GM18951 (cell line): ENCODE measurements around the gene TIMP2.
"Not testable (repeated sequence)": the region's sequence is repeated elsewhere in the genome, so short reads cannot be mapped to it uniquely, and the experiment has no call there.

Experiments
- POLR2A ChIP-seq: IDR thresholded peaks from 4 replicates; pipeline ENCODE4 v1.6.1; 2011; ENCODE audit warnings: mild to moderate bottlenecking; ENCODE audit not compliant: insufficient read length, insufficient read depth; ENCODE audit errors: extremely low read depth
- in situ Hi-C: fragments of 300-500 bp; cut with MboI; formaldehyde crosslinking; loops from one replicate; pipeline ENCODE4 v1.12.0; 2022; ENCODE audit warnings: low sequenced_read_pairs, mixed read lengths, inconsistent platforms; ENCODE audit not compliant: unreplicated experiment

Gene TIMP2

DNA sequence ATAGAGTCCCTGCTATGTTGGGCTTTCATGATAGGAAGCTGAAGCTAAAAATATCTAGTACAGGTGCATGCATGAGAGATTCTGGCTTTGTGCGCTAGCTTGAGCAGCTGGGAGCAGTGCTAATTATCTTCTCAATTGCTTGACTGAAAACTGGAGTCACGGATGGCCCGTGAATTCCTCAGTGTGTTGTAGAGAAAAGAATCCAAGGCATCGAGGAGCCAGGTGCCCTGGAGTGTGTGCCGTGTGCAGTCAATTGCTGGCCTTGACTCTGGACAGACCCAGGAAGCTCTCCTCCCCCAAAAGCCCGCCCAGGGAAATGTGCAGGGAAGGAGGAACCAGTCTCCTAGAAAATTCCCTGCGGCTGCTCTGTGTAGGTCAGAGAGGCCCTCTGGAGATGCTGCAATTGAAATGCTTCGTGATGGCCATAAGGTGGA is 40.3 kb upstream of the TIMP2 start:
- TF ChIP-seq POLR2A, result no peak
- in situ Hi-C loops, result no loop called here

DNA sequence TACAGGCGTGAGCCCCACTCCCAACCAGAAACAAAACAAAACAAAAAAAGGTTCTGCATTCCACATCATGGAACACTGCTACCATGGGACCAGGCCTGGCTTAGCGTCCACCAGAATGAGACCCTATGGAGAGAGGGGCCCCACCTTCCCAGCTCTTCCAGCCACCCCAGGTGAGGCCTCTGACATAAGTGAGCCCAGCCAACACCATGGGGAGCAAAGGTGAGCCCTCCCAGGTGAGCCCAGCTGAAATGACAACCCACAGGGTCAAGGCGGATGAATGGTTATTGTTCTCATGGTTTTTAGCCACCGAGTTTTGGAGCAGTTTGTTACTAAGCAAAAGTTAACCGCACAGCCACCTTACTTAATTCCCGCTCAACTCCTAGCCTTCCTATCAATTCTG is 38.2 kb upstream of the TIMP2 start:
- in situ Hi-C loops, result no loop called here
- no peak for TF ChIP-seq POLR2A

DNA sequence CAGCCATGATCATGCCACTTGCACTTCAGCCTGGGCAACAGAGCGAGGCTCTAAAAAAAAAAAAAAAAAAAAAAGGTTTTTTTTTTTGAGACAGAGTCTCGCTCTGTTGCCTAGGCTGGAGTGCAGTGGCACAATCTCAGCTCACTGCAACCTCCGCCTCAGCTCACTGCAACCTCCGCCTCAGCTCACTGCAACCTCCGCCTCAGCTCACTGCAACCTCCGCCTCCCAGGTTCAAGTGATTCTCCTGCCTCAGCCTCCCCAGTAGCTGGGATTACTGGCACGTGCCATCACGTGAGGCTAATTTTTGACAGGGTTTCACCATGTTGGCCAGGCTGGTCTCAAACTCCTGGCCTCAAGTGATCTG is 37.8 kb upstream of the TIMP2 start:
- in situ Hi-C loops, result not testable (repeated sequence)

DNA sequence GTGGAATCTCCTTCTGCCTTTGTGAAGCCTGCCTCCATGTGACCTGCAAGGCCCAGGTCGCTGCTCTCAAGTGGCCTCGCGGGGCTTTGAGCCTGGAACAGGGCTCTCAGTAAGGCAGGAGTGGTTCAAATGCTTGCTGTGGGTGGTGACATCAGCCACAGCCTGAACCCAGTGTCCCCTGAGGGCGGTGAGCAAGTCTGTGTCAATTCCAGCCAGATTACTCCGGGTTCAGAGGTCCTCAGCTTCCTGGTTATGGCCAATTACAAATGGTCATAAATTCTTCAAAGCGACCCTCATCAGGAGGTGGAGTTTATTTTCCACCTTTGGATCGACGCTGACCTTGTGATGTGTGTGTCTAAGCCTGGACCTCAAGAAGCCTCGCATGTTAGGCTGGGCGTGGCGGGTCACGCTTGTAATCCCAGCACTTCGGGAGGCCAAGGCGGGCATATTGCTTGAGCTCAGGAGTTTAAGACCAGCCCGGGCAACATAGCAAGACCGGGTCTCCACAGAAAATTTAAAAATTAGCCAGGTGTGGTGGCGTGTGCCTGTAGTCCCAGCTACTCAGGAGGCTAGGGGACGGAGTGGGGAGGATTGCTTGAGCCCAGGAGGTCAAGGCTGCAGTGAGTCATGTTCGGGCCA is 37.3 kb upstream of the TIMP2 start:
- in situ Hi-C loops, result no loop called here
- no peak for TF ChIP-seq POLR2A

DNA sequence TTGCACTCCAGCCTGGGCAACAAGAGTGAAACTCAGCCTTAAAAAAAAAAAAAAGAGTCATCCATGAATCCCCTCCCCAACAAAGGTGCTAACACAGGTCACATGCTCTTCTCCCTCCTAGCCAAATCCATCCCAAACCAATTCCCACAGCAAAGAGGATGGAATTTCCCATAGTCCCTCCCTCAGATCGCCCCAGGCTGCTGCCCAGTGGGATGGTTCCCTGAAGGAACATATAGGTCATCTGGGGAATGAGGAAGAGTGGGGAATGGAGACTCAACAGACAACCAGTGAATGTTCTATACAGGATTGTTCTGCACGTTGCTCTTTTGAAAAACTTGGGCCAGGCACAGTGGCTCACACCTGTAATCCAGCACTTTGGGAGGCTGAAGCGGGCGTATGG is 36.4 kb upstream of the TIMP2 start:
- in situ Hi-C loops, result no loop called here
- no peak for TF ChIP-seq POLR2A

DNA sequence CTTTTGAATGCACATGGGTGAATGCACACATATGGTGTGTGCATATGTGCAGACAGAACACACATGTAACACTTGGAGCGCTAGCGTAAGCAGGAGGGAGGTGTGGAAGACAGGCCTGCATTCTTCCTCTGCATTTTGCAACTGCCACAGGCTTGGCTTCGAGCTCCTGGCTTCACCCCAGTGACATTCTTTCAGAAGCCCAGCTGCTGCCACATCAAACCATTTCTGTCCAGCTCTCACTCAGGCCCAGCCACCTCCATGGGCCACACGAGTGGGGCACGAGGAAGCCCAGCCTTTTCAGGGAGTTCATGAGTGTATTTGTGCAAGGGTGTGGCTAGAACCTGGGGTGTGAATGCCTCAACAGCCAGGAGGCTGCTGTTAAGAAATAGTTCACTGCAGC is 35.7 kb upstream of the TIMP2 start:
- no peak for TF ChIP-seq POLR2A
- in situ Hi-C loops, result no loop called here

DNA sequence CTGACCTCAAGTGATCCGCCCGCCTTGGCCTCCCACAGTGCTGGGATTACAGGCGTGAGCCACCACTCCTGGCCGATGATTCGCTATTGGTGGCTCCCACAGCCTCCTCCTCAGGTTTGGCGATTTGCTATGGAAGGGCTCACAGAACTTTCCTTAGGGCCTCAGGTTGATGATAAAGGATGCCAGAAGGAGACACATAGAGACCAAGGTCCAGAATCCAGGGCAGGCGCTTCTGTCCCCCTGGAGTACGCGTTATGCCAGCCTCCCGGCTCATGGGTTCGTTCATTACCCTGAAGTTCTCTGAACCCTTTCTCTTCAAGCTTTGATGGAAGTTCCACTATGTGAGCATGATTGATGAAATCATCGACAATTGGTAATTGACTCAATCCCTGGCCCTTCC is 34.6 kb upstream of the TIMP2 start:
- no peak for TF ChIP-seq POLR2A
- in situ Hi-C loops, result no loop called here

DNA sequence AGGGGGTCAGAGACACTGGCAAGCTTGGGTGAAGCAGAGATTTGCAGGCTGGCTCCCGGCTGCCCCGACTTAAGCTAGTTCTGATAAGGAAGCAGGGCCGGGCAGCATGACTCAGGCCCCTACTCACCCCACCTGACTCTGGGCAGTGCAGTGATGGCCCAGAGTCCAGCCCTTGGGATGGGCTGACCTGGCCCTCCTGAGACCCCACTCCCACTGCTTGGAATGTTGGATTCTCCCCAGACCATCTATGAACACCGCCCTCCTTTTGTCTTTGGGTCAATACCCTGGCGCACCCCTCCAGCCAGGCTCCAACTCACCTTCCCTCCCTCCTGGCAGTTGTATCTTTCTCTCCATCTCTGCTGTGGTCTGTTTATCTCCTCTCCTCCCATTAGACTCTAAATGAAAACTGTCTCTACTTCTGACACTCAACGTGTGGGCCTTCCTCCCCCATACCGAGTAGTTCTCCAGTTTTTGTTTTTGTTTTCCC is 33.5 kb upstream of the TIMP2 start:
- in situ Hi-C loops, result no loop called here
- no peak for TF ChIP-seq POLR2A

DNA sequence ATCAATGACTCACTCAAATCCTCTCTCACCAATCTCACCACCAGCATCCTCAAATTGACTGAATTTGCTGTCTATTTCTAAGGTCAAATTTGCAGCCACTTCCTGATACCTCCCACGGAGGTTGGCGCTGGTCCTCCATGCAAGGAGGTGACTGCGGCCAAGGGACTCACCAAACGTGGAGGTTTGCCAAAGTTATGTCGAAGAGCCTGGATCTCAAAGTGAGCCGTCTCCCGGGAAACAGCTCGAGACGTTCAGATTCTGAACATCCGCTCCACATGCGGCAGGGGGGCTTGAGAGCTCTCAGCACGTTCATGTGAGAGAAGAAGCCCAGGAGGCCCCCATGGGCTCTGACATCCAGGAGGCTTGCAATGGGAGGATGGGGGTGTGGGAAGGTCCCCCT is 31.9 kb upstream of the TIMP2 start:
- in situ Hi-C loops, result no loop called here
- no peak for TF ChIP-seq POLR2A

DNA sequence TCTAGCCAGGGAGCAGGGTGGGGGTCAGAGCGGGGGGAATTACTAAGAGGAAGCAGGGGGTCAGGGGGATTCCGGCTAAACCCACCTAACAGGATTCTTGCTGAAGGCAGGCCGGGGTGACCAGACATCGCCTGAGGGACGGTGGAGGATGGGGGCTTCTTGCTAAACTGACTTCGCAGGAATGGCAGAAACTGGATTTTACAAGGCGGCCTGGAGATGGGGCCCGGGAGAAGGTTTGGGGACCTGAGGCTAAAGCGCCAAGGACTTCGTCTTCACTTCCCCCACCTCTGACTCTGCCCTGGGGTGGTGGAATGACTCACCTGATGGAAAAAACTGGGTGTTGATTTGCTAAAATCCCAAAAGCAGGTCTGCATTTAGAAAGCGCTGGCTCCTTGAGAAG is 31.1 kb upstream of the TIMP2 start:
- in situ Hi-C loops, result no loop called here
- no peak for TF ChIP-seq POLR2A

DNA sequence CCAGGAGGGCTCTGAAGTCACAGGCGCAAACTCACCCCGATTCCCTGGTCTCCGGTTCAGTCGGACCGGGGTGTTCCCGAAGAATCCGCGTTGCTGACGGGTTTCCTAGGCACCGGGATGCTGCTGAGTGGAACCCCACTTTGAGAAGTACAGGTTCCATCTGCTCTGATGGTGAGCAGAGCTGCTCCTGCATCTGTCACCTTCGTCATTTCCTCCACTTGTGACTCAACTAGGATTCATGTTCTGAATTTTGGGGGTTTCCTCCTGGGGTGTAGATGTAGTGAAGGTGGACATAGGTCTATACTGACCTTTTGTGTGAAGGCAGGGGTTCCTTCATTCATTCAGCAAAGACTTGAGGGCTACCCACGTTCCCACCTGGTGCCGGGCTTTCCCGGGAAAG is 29.5 kb upstream of the TIMP2 start:
- in situ Hi-C loops, result no loop called here
- TF ChIP-seq POLR2A, result no peak

DNA sequence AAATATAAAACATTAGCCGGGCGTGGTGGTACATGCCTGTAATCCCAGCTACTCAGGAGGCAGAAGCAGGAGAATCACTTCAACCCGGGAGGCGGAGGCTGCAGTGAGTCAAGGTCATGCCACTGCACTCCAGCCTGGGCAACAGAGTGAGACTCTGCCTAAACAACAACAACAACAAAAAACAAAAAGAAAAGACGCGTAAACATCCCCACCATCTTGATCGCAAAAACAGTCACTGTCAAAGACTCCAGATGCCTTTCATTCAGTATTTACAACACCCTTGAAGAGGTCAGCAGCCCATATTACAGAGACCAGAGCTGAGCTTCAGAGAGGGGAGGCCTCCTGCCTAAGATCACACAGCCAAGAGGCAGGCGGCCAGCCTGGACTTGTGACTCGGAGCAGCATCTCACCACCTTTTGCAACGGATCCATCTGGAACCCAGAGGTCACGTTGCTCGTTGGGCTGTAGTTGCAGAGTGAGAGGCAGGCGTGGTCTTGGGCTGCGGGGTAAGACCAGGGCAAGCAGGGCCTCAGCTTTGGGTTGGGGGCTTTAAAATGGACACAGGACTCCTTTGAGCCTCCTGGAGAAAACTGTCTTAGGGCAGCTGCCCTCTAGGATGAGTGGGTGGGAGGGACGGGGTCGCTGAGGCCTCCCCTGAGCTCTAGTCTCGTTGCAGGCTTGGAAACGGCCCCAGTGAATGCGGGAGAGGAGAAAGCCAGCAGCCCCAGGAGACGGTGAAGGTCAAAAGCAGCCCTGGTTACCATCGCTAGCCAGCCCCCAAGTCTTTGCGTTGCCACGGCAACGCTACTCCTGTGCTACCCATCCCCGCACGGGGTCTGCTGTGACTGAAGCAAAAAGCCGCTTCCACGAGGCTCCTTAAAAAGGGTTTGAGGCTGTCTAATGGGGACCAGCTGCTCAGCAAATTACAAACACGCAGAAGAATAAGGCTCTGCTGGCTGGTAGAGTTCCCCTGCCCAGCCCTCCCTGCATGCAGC is 28.5 kb upstream of the TIMP2 start:
- in situ Hi-C loops, result no loop called here
- TF ChIP-seq POLR2A, result no peak

DNA sequence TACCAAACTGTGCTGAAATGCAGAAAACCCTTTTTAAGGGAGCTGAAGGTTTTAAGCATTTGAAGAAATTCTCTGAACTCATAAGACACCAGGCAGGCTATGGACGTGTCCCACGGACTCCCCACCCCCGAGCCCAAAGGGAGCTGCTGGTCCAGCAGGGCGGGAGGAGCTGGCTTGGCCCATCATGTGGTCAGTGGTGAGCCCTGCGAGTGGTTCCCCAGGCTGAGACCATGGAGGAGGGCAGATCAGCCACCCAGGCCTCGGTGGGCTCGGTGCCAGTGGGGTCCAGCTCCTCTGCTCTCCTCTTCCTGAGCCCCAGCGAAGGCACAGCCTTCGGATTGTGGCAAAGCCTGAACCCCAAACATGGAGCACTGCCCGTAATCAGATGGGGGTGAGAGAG is 27.5 kb upstream of the TIMP2 start:
- no peak for TF ChIP-seq POLR2A
- in situ Hi-C loops, result no loop called here

DNA sequence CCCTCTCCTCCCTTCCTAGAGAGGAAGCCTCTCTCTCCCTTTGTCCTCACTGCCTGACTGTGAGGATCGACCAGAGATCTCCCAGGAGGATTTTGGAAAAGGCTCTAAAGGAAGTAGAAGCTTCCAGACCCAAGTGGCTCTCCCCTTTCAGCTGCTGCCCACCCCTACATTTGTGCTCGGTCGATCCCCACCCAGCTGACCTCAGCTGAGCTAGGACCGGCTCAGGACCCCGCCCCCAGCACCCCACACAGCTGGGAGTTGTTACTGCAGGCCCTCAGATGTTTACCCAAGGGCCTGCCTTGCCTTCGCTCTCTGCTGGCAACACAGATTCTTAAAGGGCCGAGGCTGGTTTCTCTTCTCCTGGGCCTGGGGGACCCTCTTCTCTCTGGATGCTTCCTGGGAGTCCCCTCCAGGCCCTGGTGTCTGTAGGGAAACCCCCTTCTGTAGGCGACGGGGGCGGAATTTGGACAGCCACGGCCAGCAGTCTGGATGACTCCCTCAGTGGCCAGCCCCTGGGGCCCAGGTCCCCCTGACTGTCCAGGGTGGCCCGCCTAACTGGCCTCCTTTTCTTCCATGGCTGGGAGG is 26.9 kb upstream of the TIMP2 start:
- no peak for TF ChIP-seq POLR2A
- in situ Hi-C loops, result no loop called here

DNA sequence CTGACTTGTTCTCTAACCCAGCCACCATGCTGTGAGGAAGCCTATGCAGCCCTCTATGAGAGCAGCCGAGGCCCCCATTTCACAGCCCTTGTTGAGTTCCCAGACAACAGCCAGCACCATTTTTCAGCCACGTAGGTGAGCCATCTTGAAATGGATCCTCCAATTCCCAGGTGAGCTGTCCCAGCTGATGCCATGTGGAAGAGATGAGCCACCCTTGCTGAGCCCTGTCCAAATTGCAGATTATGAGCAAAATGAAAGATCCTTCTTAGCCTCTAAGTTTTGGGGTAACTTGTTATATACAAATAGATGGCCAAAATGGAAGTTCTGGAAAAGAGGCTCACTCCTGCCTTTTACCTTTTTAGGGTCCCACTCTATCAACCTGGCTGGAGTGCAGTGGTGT is 25.7 kb upstream of the TIMP2 start:
- in situ Hi-C loops, result no loop called here
- TF ChIP-seq POLR2A, result no peak
